ENCODE results near the gene PPM1H.

The PPM1H gene

GRCh38 chr12:62873116-62873825 is 61.7 kb downstream of the PPM1H start:
- DNase-seq (ENCODE audit: low read depth in 2 of 2): no peak

- no peak for DNase-seq (ENCODE audit: low read depth in 2 of 2)
Observed at GRCh38 chr12:62868820-62869219, 66.1 kb downstream of the PPM1H start.

- DNase-seq (ENCODE audit: low read depth in 2 of 2): no peak
Observed at GRCh38 chr12:62866451-62867082, 68.4 kb downstream of the PPM1H start.

- DNase-seq (ENCODE audit: low read depth in 2 of 2): no peak
Observed at GRCh38 chr12:62865937-62866336, 69.0 kb downstream of the PPM1H start.

- no peak for DNase-seq (ENCODE audit: low read depth in 2 of 2)
Observed at GRCh38 chr12:62865065-62865464, 69.9 kb downstream of the PPM1H start.

- no peak for DNase-seq (ENCODE audit: low read depth in 2 of 2)
Observed at GRCh38 chr12:62862259-62862881, 72.6 kb downstream of the PPM1H start.

- DNase-seq (ENCODE audit: low read depth in 2 of 2): no peak
Observed at GRCh38 chr12:62861586-62861985, 73.4 kb downstream of the PPM1H start.

- DNase-seq (ENCODE audit: low read depth in 2 of 2): no peak
Observed at GRCh38 chr12:62860501-62861411, 74.2 kb downstream of the PPM1H start.

GRCh38 chr12:62860020-62860419 is 74.9 kb downstream of the PPM1H start:
- no peak for DNase-seq (ENCODE audit: low read depth in 2 of 2)

GRCh38 chr12:62859321-62859737 is 75.6 kb downstream of the PPM1H start:
- DNase-seq (ENCODE audit: low read depth in 2 of 2): no peak

- DNase-seq (ENCODE audit: low read depth in 2 of 2): no peak
Observed at GRCh38 chr12:62856454-62856853, 78.5 kb downstream of the PPM1H start.

GRCh38 chr12:62854024-62854423 is 80.9 kb downstream of the PPM1H start:
- DNase-seq (ENCODE audit: low read depth in 2 of 2): no peak

GRCh38 chr12:62849398-62849797 is 85.6 kb downstream of the PPM1H start:
- no peak for DNase-seq (ENCODE audit: low read depth in 2 of 2)

GRCh38 chr12:62848418-62848817 is 86.5 kb downstream of the PPM1H start:
- peak in 1 of 2 donors; percentile 2 for DNase-seq (ENCODE audit: low read depth in 2 of 2)

GRCh38 chr12:62847709-62848108 is 87.2 kb downstream of the PPM1H start:
- no peak for DNase-seq (ENCODE audit: low read depth in 2 of 2)

GRCh38 chr12:62846491-62846890 is 88.5 kb downstream of the PPM1H start:
- no peak for DNase-seq (ENCODE audit: low read depth in 2 of 2)

GRCh38 chr12:62844915-62845314 is 90.0 kb downstream of the PPM1H start:
- DNase-seq (ENCODE audit: low read depth in 2 of 2): no peak

- DNase-seq (ENCODE audit: low read depth in 2 of 2): no peak
Observed at GRCh38 chr12:62843716-62844115, 91.2 kb downstream of the PPM1H start.

- no peak for DNase-seq (ENCODE audit: low read depth in 2 of 2)
Observed at GRCh38 chr12:62841846-62842245, 93.1 kb downstream of the PPM1H start.

- no peak for DNase-seq (ENCODE audit: low read depth in 2 of 2)
Observed at GRCh38 chr12:62840806-62841205, 94.1 kb downstream of the PPM1H start.

GRCh38 chr12:62839869-62840660 is 94.9 kb downstream of the PPM1H start:
- no peak for DNase-seq (ENCODE audit: low read depth in 2 of 2)
